B cell (primary cell): ENCODE data around the gene MOB1A. TPM values are rescaled to one million over a fixed set of nuclear protein-coding genes. Genes with fewer than 3 reads are reported as not detected.
A peak's percentile ranks its signal among the peaks of the same experiment; 100 is the strongest.

Source experiments
- ATAC-seq: fragments of 200-7000 bp; cut with Tn5 transposase; one replicate; pipeline ENCODE4 v1.10.0; 2021; ENCODE audit warnings: low read depth, mild to moderate bottlenecking, moderate number of reproducible peaks, moderate library complexity
- CTCF ChIA-PET: fragments of 350-600 bp; sonication (Branson Sonifier 250); formaldehyde crosslinking; loops from one replicate; lab custom pipeline; 2021; ENCODE audit warnings: antibody characterized with exemption, inconsistent platforms; lab: Charles Lee
- POLR2A ChIA-PET: fragments of 350-600 bp; sonication (Branson Sonifier 250); formaldehyde crosslinking; loops from one replicate; lab custom pipeline; 2021; ENCODE audit warnings: antibody characterized with exemption; lab: Charles Lee
- DNase-seq: peaks from one replicate; pipeline ENCODE4 v3.0.0; 2013
- H2AFZ ChIP-seq: 2 replicates; pipeline ENCODE4 v1.6.1; 2012; ENCODE audit warnings: mild to moderate bottlenecking, low read depth, low read length; ENCODE audit not compliant: insufficient read depth, poor library complexity, severe bottlenecking
- H3K27ac ChIP-seq, 2 donors: 1 replicate in 1 of 2; 2 replicates in 1 of 2; pipeline ENCODE4 v1.5.1; 2012 to 2013; ENCODE audit warnings: low read length in 2 of 2, mild to moderate bottlenecking in 2 of 2, moderate library complexity in 1 of 2
- H3K27me3 ChIP-seq, 4 experiments: fragments of 200-600 bp in 1 of 4; sonication (generic) in 1 of 4; replicated peaks in 1 of 4; 1 replicate in 2 of 4; 2 replicates in 2 of 4; pipeline versions ENCODE4 v1.6.1 to v1.7.0; 2013 to 2016; ENCODE audit warnings: low read length in 3 of 4, mild to moderate bottlenecking in 2 of 4, mixed read lengths in 1 of 4, moderate library complexity in 1 of 4; ENCODE audit not compliant: insufficient read depth in 4 of 4, control insufficient read depth in 3 of 4; ENCODE audit errors: control extremely low read depth in 1 of 4
- H3K36me3 ChIP-seq, 2 experiments: replicated peaks in 1 of 2; 1 replicate in 1 of 2; 2 replicates in 1 of 2; pipeline versions ENCODE4 v1.6.1 to v1.7.1; 2013; ENCODE audit warnings: low read length in 1 of 2; ENCODE audit not compliant: insufficient read depth in 2 of 2, control insufficient read depth in 1 of 2; ENCODE audit errors: control extremely low read depth in 1 of 2, extremely low read depth in 1 of 2
- H3K4me1 ChIP-seq, 2 donors: fragments of 200-600 bp in 1 of 2; sonication (generic) in 1 of 2; 1 replicate in 1 of 2; 2 replicates in 1 of 2; pipeline versions ENCODE4 v1.5.1 to v1.6.1; 2013 to 2017; ENCODE audit warnings: low read length in 2 of 2; ENCODE audit not compliant: control insufficient read depth in 2 of 2, insufficient read depth in 2 of 2
- H3K4me2 ChIP-seq: replicated peaks from 2 replicates; pipeline ENCODE3; 2012; ENCODE audit warnings: mild to moderate bottlenecking, low read depth, low read length; ENCODE audit not compliant: poor library complexity, severe bottlenecking
- H3K4me3 ChIP-seq, 5 experiments: fragments of 200-600 bp in 1 of 5; sonication (generic) in 1 of 5; 1 replicate in 3 of 5; 2 replicates in 2 of 5; pipeline versions ENCODE4 v1.5.1 to v1.7.0; 2011 to 2016; ENCODE audit warnings: low read length in 4 of 5, mild to moderate bottlenecking in 4 of 5, low read depth in 2 of 5, control low read depth in 1 of 5, moderate library complexity in 1 of 5; ENCODE audit not compliant: insufficient read depth in 1 of 5; ENCODE audit errors: control extremely low read depth in 1 of 5, extremely low read depth in 1 of 5
- H3K79me2 ChIP-seq: fragments of 200-600 bp; sonication (generic); one replicate; pipeline ENCODE4 v1.6.0; 2016; ENCODE audit warnings: low read length; ENCODE audit not compliant: control insufficient read depth, insufficient read depth
- H3K9ac ChIP-seq: fragments of 200-600 bp; sonication (generic); 2 replicates; pipeline ENCODE4 v1.6.1; 2017; ENCODE audit warnings: mild to moderate bottlenecking, low read length, moderate library complexity
- H3K9me3 ChIP-seq, 3 donors: one replicate each; pipeline versions ENCODE4 v1.6.1 to v1.7.1; 2013; ENCODE audit warnings: low read length in 2 of 3; ENCODE audit not compliant: control insufficient read depth in 2 of 3, insufficient read depth in 1 of 3; ENCODE audit errors: control extremely low read depth in 1 of 3
- H4K20me1 ChIP-seq: 2 replicates; pipeline ENCODE4 v1.6.0; 2012; ENCODE audit warnings: mild to moderate bottlenecking, low read length; ENCODE audit not compliant: insufficient read depth, control insufficient read depth, poor library complexity, severe bottlenecking
- H3K27ac Mint-ChIP-seq: one replicate; pipeline ENCODE4 v1.8.0; 2021; ENCODE audit warnings: mixed read lengths
- H3K27me3 Mint-ChIP-seq: one replicate; pipeline ENCODE4 v1.8.0; 2021; ENCODE audit warnings: mixed read lengths
- H3K4me1 Mint-ChIP-seq: one replicate; pipeline ENCODE4 v1.8.0; 2021; ENCODE audit warnings: mixed read lengths
- H3K4me3 Mint-ChIP-seq: one replicate; pipeline ENCODE4 v1.8.0; 2021; ENCODE audit warnings: mixed read lengths
- H3K9me3 Mint-ChIP-seq: one replicate; pipeline ENCODE4 v1.8.0; 2022; ENCODE audit warnings: mixed read lengths; ENCODE audit not compliant: insufficient read depth
- CTCF ChIP-seq: fragments of 200-600 bp; IDR thresholded peaks from one replicate; pipeline ENCODE4 v1.8.0; 2022; ENCODE audit warnings: antibody characterized with exemption, mild to moderate bottlenecking
- EZH2 ChIP-seq: IDR thresholded peaks from 2 replicates; pipeline ENCODE4 v1.6.1; 2012; ENCODE audit warnings: borderline replicate concordance, low read depth, mild to moderate bottlenecking, moderate library complexity, low read length; ENCODE audit not compliant: insufficient read depth, poor library complexity, severe bottlenecking
- WGBS: methylation state at CpG from one replicate; pipeline ENCODE4 v1.1.5; 2013; ENCODE audit warnings: missing lambda C conversion rate; ENCODE audit not compliant: insufficient coverage; 5-methylcytosine and 5-hydroxymethylcytosine counted together
- intact Hi-C: fragments of 100-400 bp; cut with micrococcal nuclease; formaldehyde crosslinking; loops from one replicate; pipeline ENCODE4 v1.10.0; 2022
- polyA plus RNA-seq: library from polyadenylated mRNA; depleted of rRNA; stranded (reverse); fragments of >200 nt; gene quantifications from 2 replicates; pipeline ENCODE4 v1.2.3, GENCODE V29; 2012
- total RNA-seq, 2 donors: library from RNA; stranded (reverse); fragments of 120-200 nt in 1 of 2; gene quantifications; 1 replicate in 1 of 2; 2 replicates in 1 of 2; pipeline versions ENCODE4 v1.2.3 to v1.2.4, GENCODE V29; 2013 to 2022

Gene MOB1A
- total and polyA plus RNA-seq, 2 donors (not counting 1 experiment from before 2014, with no cell fraction given) = 43.3 to 219 TPM

GRCh38 chr2:74104839-74105238 lies 73.8 kb downstream of the MOB1A start:
- 98% methylated on average over 3 of the region's 7 CpGs for WGBS
- H3K4me3 ChIP-seq = no peak overlapping the region
- H3K27ac ChIP-seq = no peak overlapping the region
- CTCF ChIA-PET = interaction anchor here (0.7 to 2.6 kb wide), 5 partner anchors 103 to 281 kb away, joined by 3 to 21 read pairs (median 7); no protein-coding TSS in a partner anchor
- no peaks in the 10 kb centered on the region for H3K9me3 ChIP-seq
- no peaks in the 10 kb centered on the region for H3K27me3 ChIP-seq
- H3K36me3 ChIP-seq = peaks cover 0 to 35% of the 10 kb centered on the region in 2 experiments
- H3K27me3 Mint-ChIP-seq = no peaks in the 10 kb centered on the region
- TF ChIP-seq CTCF (peak; percentile 51), EZH2 (no peak)
- H3K4me2 ChIP-seq = no peak overlapping the region
- intact Hi-C loops = no loop called here
- no peaks in the 10 kb centered on the region for H3K9me3 Mint-ChIP-seq
- POLR2A ChIA-PET = no interaction called here
- no peak overlapping the region for H3K27ac Mint-ChIP-seq
- H3K4me1 Mint-ChIP-seq = no peaks in the 10 kb centered on the region
- H3K4me3 Mint-ChIP-seq = no peak overlapping the region
- no peak overlapping the region for H3K9ac ChIP-seq
- H4K20me1 ChIP-seq = no peaks in the 10 kb centered on the region
- ATAC-seq (no peak), DNase-seq (no peak)
- no peaks in the 10 kb centered on the region for H3K79me2 ChIP-seq
- H2AFZ ChIP-seq = no peak overlapping the region
- no peaks in the 10 kb centered on the region for H3K4me1 ChIP-seq

- POLR2A ChIA-PET = no interaction called here
- 94% methylated on average over 4 of the region's 6 CpGs for WGBS
- CTCF ChIA-PET = interaction anchor here (0.7 to 2.6 kb wide), 5 partner anchors 12 to 280 kb away, joined by 3 to 21 read pairs (median 5); no protein-coding TSS in a partner anchor
These were observed 74.9 kb downstream of the MOB1A start for GRCh38 chr2:74103763-74104162.

More at GRCh38 chr2:74103763-74104162, 74.9 kb downstream of the MOB1A start:
- no peak overlapping the region for H3K9ac ChIP-seq
- H3K4me1 Mint-ChIP-seq = no peaks in the 10 kb centered on the region
- no peaks in the 10 kb centered on the region for H3K9me3 ChIP-seq
- no peak overlapping the region for H3K4me3 Mint-ChIP-seq
- H2AFZ ChIP-seq = no peak overlapping the region
- no peaks in the 10 kb centered on the region for H3K79me2 ChIP-seq
- TF ChIP-seq EZH2 (no peak), CTCF (no peak)
- no peak for ATAC-seq
- H4K20me1 ChIP-seq = no peaks in the 10 kb centered on the region
- H3K27ac Mint-ChIP-seq = no peak overlapping the region
- H3K4me1 ChIP-seq = no peaks in the 10 kb centered on the region
- H3K36me3 ChIP-seq = peaks cover 1 to 44% of the 10 kb centered on the region in 2 experiments
- no peak overlapping the region for H3K27ac ChIP-seq
- no peaks in the 10 kb centered on the region for H3K9me3 Mint-ChIP-seq
- H3K4me3 ChIP-seq = no peak overlapping the region
- no peaks in the 10 kb centered on the region for H3K27me3 ChIP-seq
- H3K27me3 Mint-ChIP-seq = no peaks in the 10 kb centered on the region
- no peak for DNase-seq
- intact Hi-C loops = no loop called here
- H3K4me2 ChIP-seq = no peak overlapping the region

Other genes starting within 250 kb of the MOB1A start
- 43.9 and 44.3 TPM in 2 replicates for gene TET3, start 194.0 kb downstream of the MOB1A start, total RNA-seq
- gene TET3, start 194.0 kb downstream of the MOB1A start, polyA plus RNA-seq = 4.7 and 8.2 TPM in 2 replicates
- 6.5 and 7.5 TPM in 2 replicates for gene BOLA3, start 31.0 kb downstream of the MOB1A start, total RNA-seq
- 8.2 and 8.5 TPM in 2 replicates for gene BOLA3, start 31.0 kb downstream of the MOB1A start, polyA plus RNA-seq
- gene MTHFD2, start 19.7 kb upstream of the MOB1A start, total RNA-seq = 17.4 and 18.0 TPM in 2 replicates
- gene MTHFD2, start 19.7 kb upstream of the MOB1A start, polyA plus RNA-seq = 9.5 and 17.5 TPM in 2 replicates
- 9.7 and 12.3 TPM in 2 replicates for gene SLC4A5, start 164.5 kb upstream of the MOB1A start, total RNA-seq
- 2.7 and 3.3 TPM in 2 replicates for gene SLC4A5, start 164.5 kb upstream of the MOB1A start, polyA plus RNA-seq
- 134 and 143 TPM in 2 replicates for gene DCTN1, start 201.4 kb upstream of the MOB1A start, total RNA-seq
- gene DCTN1, start 201.4 kb upstream of the MOB1A start, polyA plus RNA-seq = 45.6 and 46.7 TPM in 2 replicates
- 8.6 and 9.1 TPM in 2 replicates for gene C2orf81, start 242.7 kb upstream of the MOB1A start, total RNA-seq
- gene C2orf81, start 242.7 kb upstream of the MOB1A start, polyA plus RNA-seq = 2.5 and 5.4 TPM in 2 replicates
- 39.0 and 42.2 TPM in 2 replicates for gene WDR54, start 242.9 kb upstream of the MOB1A start, total RNA-seq
- 36.5 and 52.8 TPM in 2 replicates for gene WDR54, start 242.9 kb upstream of the MOB1A start, polyA plus RNA-seq